ENCODE data around the gene ARL4C. TPM values are rescaled to one million over a fixed set of nuclear protein-coding genes. Genes with fewer than 3 reads are reported as not detected.

ARL4C gene, protein sequence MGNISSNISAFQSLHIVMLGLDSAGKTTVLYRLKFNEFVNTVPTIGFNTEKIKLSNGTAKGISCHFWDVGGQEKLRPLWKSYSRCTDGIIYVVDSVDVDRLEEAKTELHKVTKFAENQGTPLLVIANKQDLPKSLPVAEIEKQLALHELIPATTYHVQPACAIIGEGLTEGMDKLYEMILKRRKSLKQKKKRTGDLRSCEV
- total RNA-seq, result 15.5 TPM

DNA sequence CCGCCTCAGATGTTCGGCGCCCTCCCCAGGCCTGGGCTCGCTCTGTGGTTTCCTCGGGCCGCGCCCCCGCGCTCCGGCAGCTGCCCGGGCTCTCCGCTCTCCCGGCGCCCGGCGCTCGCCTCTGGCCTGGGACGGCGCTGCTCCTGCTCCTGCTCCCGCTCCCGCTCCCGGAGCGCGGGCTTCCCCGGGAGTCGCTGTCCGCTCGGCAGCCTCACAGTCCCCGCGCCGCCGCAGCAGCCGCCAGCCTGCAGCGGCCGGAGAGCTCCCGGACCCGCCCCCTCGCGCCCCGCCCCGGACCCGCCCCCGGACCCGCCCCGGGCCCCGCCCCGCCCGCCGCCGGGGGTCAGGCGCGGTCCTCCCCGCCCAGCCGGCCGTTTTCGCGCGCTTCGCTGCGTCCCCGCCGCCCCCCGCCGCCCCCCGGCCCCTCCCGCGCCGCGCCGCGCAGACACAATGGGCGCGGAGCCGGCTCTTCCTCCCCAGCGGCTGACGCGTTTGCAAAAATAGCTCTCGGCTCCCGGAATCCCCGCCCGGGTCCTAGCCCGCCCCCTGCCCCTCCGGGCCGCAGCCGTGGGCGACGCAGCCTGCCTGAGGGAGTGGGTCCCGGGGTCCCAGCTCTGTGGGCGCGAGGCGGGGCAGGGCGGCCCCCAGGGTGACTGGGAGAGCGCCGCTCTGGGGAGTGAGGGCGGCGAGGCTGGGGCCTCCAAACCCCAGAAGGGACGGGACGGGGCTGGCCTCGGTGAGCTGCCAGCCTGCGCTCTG, at the start of gene ARL4C:
Gene ARL4C, minus strand, starts transcription at position 247 of the 759 bp plus-strand sequence. CDS start 495 bp downstream, outside the sequence.
- ATAC-seq, result peak; percentile 66

DNA sequence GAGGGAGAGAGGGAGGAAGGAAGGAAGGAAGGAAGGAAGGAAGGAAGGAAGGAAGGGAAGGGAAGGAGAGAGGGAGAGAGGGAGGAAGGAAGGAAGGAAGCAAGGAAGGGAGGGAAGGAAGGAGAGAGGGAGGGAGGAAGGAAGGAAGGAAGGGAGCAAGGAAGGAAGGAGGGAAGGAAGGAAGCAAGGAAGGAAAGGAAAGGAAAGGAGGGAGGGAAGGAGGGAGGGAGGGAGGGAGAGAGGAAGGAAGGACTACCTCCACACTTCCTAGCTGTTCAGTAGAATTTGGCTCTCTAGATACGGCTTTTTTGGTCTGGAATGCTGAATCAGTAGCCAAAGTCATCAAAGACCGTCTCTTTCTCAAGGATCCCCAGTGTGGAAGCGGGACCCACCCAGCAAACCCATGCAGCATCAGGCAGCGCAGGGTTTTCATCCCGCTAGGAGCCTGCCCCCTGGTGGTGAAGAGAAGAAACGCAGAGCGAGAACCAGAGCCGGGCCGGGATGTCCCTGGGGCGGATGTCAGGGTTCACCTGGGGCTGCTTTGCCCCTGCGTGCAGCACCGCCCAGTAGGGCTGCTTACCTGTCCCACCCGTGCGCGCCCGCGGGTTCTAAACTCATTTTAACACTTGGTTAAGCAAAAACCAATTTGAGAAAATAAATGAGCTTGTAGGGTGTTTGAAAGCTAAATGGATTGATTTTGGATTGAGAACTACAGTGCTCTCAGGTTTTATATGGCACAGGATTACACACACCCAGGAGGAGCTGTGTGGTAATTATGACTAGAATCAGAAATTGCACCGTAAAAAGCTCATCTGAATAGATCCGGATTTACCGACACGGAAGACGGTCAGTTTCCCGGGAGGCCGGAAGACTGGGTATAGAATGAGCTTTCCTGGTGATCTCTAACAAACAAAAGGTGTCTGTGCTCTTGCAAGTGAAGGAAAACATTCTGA, 48.1 kb upstream of the ARL4C start:
- peak; percentile 79 for ATAC-seq

DNA sequence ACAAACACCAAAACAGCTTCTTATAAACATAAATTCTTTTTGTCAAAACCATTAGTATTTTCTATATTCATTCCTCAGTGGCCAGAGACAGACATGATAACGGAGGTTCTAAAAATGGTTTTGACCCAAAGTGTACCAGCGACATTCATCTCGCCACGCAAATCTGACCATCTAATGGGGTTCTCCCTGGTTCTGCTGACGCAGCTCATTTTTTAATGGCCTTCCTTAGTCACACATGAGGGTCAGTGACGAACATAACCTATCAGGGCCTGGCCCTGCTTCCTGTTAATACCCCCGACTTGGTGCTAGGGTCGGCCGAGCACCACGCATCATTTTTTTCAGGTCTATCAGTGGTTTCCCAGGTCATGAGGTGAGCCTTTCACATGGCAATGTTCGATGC, 45.9 kb upstream of the ARL4C start:
- no peak for ATAC-seq

DNA sequence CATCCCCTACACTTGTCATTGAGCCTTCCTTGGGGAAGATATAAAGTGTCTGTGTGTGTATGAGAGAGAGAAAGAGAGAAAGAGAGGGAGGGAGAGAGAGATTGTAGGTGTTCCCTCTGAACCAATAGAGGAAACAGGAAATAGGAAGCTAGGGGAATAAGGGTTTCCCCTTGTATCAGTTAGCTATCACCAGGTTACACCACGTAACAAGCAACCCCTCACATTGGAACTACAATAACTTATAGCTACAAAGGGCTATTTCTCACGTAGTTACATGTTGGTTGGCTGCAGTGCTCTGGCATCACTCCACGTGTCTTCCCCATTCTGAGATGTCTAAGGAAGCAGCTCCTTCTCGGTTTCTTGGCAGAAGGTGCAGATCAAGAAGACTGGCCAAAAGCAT, 41.0 kb upstream of the ARL4C start:
- ATAC-seq, result no peak

DNA sequence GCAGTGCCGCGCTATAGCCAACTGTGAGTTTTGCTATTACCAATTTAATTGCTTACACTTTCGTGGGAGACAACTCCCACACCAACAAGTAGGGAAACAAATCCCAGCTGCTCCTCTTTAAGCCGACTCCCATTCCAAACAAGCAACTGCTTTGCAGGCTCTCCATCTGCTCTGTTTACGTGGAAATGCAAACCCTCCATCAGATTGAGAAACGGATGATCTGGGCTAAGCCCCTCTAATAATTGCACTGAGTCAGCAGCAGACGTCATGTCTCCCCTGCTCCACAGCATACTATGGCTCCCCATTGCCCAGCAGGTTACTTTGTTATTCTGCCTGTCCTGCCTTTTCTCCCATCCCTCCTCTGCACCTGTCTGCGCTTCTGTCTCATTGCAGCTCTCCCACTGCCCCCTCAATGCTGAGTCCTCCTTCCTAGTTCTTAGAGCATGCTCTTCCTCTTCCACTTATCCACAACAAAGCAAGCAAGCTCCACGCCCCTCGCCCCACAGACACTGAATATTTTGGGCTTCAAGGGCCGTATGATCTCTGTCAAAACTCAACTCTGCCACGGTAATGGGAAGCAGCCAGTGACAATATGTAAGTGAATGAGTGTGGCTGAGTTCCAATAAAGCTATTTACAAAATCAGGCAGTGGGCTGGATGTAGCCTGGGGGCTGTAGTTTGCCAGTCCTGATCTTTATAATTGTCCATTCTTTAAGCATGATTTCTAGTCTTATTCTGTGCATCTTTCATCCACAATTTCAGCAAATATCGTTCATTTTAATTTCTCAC, 39.5 kb upstream of the ARL4C start:
- no peak for ATAC-seq

DNA sequence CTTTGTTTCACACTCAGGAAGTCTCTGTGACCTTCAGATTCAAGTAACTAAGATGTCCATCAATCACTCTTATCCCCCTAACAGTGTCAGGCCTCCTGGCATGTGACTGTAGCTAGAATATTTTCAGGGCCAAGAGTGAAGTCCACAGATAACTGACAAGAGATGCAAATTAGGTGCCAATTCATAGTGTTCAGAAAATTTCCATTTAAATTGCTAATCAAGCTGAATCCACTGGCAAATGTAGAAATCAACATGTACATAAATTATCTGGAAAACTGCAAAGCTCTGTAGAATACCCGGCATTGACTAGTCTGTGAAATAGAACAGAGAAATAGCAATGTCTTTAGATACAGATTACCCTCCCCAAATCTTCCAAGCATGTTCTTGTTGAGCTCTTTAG, 38.6 kb upstream of the ARL4C start:
- ATAC-seq, result no peak

- ATAC-seq, result no peak
Observed at GRCh38 chr2:234534515-234534914, 37.6 kb upstream of the ARL4C start.

DNA sequence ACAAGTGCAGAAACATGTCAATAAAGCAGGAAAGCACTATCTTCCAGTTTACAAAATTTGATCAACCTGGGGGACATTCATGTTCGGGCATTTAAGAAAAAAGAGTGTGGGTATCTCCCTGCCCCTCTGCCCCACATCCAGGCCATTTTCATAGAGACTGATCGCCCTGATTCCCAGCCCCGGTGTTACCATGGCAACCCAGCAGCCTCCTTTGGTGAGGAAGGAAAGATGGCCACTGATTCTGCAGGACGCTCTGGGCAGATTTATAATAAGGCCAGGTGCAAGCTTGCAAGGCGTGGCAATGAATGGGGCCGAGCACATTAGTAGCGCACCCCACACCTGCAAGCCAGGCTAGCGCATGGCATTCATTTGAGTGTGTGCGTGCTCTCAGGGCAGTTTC, 36.7 kb upstream of the ARL4C start:
- ATAC-seq, result no peak

- no peak for ATAC-seq
Observed at GRCh38 chr2:234528410-234529148, 31.7 kb upstream of the ARL4C start.

DNA sequence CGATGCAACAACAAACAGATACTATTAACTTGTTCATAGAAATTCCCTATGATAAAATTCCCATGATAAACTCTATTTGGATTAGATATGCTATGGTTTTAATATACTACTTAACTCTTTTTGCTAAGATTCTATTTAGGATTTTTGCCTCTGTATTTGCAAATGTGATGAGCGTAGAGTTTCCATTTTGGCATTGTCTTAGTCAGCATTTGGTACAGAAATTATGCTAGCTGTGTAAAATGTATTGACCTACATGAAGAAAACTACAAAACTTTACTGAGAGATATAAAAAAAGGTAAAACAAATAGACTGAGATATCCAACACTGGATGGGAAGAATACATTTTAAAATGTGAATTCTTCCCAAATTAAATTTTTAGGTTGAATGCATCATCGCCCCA, 29.8 kb upstream of the ARL4C start:
- ATAC-seq, result no peak

DNA sequence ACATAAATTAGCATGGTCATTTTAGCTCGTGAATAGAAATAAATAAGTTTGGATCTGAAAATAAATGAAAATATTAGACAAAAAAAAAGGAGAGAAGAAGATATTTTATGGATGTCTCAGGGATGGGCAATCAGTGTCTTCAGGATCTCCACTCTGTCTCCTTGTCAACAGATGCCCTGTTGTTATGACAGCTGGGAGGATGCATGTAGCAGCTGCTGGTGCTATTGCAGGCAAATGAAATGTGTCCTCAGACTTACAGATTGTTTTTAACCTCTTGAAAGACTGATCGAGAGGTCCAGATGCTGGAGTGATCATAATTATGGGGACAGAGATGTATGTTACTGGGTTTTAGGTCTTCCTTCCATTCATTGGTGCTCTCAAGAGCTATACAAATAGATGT, 24.7 kb upstream of the ARL4C start:
- no peak for ATAC-seq

- ATAC-seq, result no peak
Observed at GRCh38 chr2:234518986-234519642, 22.2 kb upstream of the ARL4C start.

DNA sequence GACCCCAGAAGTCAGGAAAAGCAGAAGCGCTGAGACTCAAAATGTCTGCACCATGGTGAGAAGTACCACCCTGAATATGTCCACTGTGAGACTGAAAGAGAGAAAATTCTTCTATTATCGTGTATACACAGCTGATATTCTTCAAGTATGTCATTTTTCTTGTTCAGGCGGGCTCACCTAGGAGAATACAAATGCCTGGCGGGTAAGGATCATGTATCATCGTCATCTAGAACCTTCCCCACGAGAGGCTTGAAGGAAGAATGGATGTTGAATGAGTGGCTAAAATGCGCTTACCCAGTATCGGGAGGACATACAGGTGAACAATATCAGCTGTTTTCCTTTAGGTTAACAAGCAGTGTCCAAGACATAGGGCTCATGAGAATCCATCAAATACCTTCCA, 21.1 kb upstream of the ARL4C start:
- no peak for ATAC-seq

DNA sequence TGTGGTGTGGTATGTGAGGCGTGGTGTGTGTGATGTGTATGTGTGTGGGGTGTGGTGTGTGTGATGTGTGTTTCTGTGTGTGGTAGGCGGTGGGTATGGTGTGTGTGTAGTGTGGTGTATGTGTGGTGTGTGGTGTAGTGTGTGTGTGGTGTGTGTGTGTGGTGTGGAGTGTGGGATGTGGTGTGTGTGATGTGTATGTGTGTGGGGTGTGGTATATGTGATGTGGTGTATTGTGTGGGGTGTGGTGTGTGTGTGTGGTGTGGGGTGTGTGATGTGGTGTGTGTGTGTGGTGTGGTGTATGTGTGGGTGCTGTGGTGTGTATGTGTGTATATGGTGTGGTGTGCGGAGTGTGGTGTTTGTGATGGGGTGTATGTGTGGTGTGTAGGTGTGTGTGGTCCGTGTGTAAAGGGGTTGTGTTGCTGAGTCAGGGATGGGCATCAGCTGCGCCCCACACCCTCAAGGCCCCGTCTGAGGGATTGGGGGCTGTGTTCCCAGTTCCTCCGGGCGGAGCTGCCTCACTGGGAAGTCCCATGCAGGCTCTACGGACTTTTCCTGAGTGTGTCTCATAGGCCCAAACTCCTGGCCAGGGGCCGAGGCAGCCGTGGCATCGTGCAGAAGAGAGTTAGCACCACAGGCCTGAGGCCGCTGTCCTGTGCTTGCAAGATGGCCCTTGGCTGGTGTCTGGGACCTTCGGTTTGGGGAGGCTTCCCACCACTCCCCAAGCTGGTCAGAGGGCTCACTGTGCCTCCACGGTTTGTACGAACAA, 18.2 kb upstream of the ARL4C start:
- no peak for ATAC-seq

GRCh38 chr2:234514099-234514498, 17.2 kb upstream of the ARL4C start:
- ATAC-seq, result no peak

DNA sequence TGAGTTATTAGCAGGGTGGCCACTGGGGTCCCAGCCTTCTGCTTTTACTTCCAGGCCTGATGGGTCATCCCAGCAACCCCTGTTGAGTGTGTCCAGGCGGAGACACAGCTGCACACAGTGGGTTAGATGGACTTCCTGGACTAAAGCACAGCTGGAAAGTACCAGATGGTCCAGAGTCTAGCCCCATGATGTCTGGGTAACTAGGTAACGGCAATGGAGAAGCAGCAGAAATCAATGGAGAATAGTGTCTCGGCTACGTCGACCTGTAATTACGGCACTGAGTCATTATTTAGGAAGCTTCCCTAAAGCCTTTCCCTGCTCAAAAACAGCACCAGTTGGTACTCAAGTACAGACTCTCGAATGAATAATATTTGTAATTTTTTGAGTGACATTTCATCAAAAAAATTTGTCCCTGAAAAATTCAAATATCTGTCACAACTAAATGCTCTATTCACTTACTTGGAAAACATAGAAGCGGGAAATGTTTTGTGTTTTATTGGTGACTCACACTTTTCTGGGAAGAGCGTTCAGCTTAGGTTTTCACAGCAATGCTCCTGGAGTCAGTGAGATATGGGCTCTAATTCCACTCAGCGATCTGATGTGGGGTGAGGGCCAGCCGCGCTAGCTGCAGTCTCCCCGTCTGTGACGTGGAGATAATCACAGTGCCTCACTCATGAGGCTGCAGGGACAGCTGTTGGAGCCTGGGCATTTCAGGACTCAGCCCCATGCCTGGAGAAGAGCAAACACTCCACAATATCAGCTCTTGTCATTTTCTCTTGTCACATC, 16.2 kb upstream of the ARL4C start:
- no peak for ATAC-seq

GRCh38 chr2:234502919-234503285, 6.0 kb upstream of the ARL4C start:
- ATAC-seq, result no peak

GRCh38 chr2:234502285-234502918, 5.5 kb upstream of the ARL4C start:
- ATAC-seq, result peak; percentile 40

DNA sequence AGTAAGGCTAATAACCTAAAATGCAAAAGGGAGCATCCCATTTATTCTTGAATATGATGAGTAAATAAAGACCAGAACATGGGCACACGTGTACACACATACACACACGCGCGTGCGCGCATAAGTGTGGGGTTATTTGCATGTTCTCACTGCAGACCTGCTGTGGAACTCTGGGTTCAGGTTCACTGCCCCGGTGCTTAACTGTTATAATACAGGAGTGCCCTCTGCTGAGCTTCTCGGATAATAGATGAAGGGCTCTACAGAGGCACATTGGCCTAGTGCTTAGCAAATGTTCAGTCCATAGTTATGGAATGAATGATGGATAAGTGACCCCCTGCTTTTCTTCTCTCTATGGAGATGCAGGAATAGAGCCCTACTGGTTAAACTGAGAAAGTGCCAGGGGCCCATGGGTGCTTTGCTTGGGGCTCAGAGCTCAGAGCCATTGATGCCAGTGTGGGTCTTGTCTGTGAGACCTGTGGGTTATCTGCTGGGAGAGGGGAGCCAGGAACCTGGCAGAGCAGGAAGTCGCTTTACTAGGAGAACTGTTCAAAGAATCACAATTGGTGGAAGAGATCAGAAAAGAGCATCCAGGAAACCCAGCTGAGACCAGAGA, 3.6 kb upstream of the ARL4C start:
- ATAC-seq, result peak; percentile 69
